Heart right ventricle (tissue), 16 donors: ENCODE data around the gene ACOT13. TPM values are rescaled to one million over a fixed set of nuclear protein-coding genes. Genes with fewer than 3 reads are reported as not detected.
"Not testable (repeated sequence)": the region's sequence is repeated elsewhere in the genome, so short reads cannot be mapped to it uniquely, and the experiment has no call there.

Experiments used
- ATAC-seq, 8 donors: fragments of 200-7000 bp; cut with Tn5 transposase; one replicate each; pipeline ENCODE4 v1.9.1; 2020; ENCODE audit warnings: mild to moderate bottlenecking in 8 of 8, moderate library complexity in 8 of 8, moderate number of reproducible peaks in 1 of 8
- DNase-seq, 2 donors: peaks; one replicate each; pipeline ENCODE4 v3.0.0-alpha.2; 2020
- H3K27ac ChIP-seq, 10 donors: fragments of 200-600 bp; sonication (generic) in 2 of 10; one replicate each; pipeline versions ENCODE4 v1.5.0 to v1.8.0; 2020 to 2022; ENCODE audit warnings: mild to moderate bottlenecking in 3 of 10
- H3K27me3 ChIP-seq, 7 donors: fragments of 200-600 bp; one replicate each; pipeline ENCODE4 v1.8.0; 2021 to 2022; ENCODE audit warnings: mild to moderate bottlenecking in 2 of 7
- H3K36me3 ChIP-seq, 9 donors: fragments of 200-600 bp; sonication (generic) in 1 of 9; one replicate each; pipeline versions ENCODE4 v1.5.0 to v1.8.0; 2020 to 2022; ENCODE audit warnings: mild to moderate bottlenecking in 2 of 9
- H3K4me1 ChIP-seq, 9 donors: fragments of 200-600 bp; sonication (generic) in 1 of 9; one replicate each; pipeline versions ENCODE4 v1.5.0 to v1.8.0; 2020 to 2022; ENCODE audit warnings: mild to moderate bottlenecking in 4 of 9
- H3K4me3 ChIP-seq, 10 donors: fragments of 200-600 bp; sonication (generic) in 2 of 10; one replicate each; pipeline versions ENCODE4 v1.5.0 to v1.8.0; 2020 to 2022; ENCODE audit warnings: mild to moderate bottlenecking in 7 of 10, moderate library complexity in 2 of 10
- H3K9me3 ChIP-seq, 11 donors: fragments of 200-600 bp in 10 of 11; sonication (generic) in 2 of 11; one replicate each; pipeline versions ENCODE4 v1.5.0 to v1.8.0; 2013 to 2022; ENCODE audit warnings: mild to moderate bottlenecking in 2 of 11, control low read depth in 1 of 11, moderate library complexity in 1 of 11
- WGBS, 2 donors: extraction: QIAGEN DNeasy Blood & Tissue Kit; methylation state at CpG; one replicate each; pipeline ENCODE4 v1.1.7; 2013; ENCODE audit warnings: inconsistent platforms in 1 of 2; 5-methylcytosine and 5-hydroxymethylcytosine counted together
- intact Hi-C, 10 donors: fragments of 100-400 bp; cut with DNase I; formaldehyde crosslinking; loops; one replicate each; pipeline versions ENCODE4 v1.11.1 to v1.14.2; 2022
- polyA plus RNA-seq, 2 donors: library from polyadenylated mRNA; stranded (reverse); fragments of 200-250 nt; gene quantifications; one replicate each; pipeline ENCODE4 v1.2.3, GENCODE V29; 2013
- total RNA-seq, 10 donors: library from RNA; stranded (reverse); fragmentation: NEBNext Ultra II Directional in 3 of 10; extraction: Animal tissue kit (Norgen Biotek cat#: 25700) in 3 of 10; gene quantifications; one replicate each; pipeline versions ENCODE4 v1.2.1 to v1.2.4, GENCODE V29; 2021 to 2023
- TF ChIP-seq, protein P1 (sequence below), 9 donors: fragments of 200-600 bp; sonication (generic) in 2 of 9; IDR thresholded peaks; one replicate each; pipeline versions ENCODE4 v1.5.0 to v1.8.0; 2021 to 2022; ENCODE audit warnings: antibody characterized with exemption in 9 of 9, mild to moderate bottlenecking in 5 of 9, moderate library complexity in 1 of 9
- donor health status: Arrhythmogenic right ventricular cardiomyopathy.
- donor health status: ischemic (EF 13 %, LVEDD 7.1; RV severe dilation, severe dysfunction).
- donor health status: healthy with polysubstance abuse.
- donor health status: DM: no; HTN: yes; CAD: no.
- donor health status: DM: no; HTN: no; CAD: no.
- donor health status: ischemic (EF 25% LVEDD 6.9; RV normal size, moderate dysfunction).
- donor health status: ischemic (EF 25% LVEDD 5.7; RV mildly dilated, moderate dysfunction).
- donor health status: healthy.
- donor health status: DM: yes; HTN: yes; CAD: no.
- donor health status: Ischemic cardiomyopathy.
- donor health status: ischemic (EF 35%, LVEDD 5.7; RV mildly dilated, moderate dysfunction).
- donor health status: nonischemic (EF 11% LVEDD 7.7; RV severe dilation, severe dysfunction).
- donor health status: DM: yes; HTN: yes; CAD: no.
- donor health status: PGD.
- donor health status: ischemic (EF 29% LVEDD 5.4; RV normal size, mild dysfunction).
- donor health status: nonischemic (EF 23%, LVEDD 6.1; RV moderate dilation, normal function).

Gene ACOT13
- total and polyA plus RNA-seq, 12 donors: 38.2 to 241 (median 56.1) TPM

DNA sequence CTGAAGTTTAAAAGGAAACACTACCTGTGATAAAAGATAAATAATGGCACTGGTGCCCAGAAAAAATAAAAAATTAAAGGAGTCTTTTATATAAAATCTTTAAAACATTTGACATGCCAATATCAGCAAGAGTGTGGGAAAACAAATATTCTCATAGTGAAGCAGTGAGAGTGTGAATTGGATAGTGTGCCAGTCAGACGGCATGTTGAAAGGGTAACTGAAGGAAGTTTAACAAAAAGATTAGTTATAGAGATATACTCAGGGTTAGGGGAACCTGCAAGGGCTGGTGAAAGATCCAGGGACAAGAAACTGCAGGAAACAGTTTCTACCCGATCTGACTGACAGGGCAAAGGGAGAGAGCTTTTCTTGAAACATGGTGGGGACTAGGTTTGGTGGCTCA is 85.6 kb downstream of the ACOT13 start:
- H3K4me1 ChIP-seq: peaks cover 0 to 27% (median 0%) of the 10 kb centered on the region in 9 donors
- no peak overlapping the region for H3K4me3 ChIP-seq
- H3K27ac ChIP-seq: no peak overlapping the region
- no peak for ATAC-seq
- H3K27me3 ChIP-seq: no peaks in the 10 kb centered on the region
- no peak for DNase-seq
- intact Hi-C loops: no loop called here
- H3K9me3 ChIP-seq: peaks cover 0 to 9% (median 0%) of the 10 kb centered on the region in 11 donors
- H3K36me3 ChIP-seq: no peaks in the 10 kb centered on the region
- 64 to 71% methylated on average over 2 of the region's 2 CpGs for WGBS, 2 donors
- TF ChIP-seq, protein P1, sequence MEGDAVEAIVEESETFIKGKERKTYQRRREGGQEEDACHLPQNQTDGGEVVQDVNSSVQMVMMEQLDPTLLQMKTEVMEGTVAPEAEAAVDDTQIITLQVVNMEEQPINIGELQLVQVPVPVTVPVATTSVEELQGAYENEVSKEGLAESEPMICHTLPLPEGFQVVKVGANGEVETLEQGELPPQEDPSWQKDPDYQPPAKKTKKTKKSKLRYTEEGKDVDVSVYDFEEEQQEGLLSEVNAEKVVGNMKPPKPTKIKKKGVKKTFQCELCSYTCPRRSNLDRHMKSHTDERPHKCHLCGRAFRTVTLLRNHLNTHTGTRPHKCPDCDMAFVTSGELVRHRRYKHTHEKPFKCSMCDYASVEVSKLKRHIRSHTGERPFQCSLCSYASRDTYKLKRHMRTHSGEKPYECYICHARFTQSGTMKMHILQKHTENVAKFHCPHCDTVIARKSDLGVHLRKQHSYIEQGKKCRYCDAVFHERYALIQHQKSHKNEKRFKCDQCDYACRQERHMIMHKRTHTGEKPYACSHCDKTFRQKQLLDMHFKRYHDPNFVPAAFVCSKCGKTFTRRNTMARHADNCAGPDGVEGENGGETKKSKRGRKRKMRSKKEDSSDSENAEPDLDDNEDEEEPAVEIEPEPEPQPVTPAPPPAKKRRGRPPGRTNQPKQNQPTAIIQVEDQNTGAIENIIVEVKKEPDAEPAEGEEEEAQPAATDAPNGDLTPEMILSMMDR (IDR thresholded peaks at IDR 0.05): no peak

DNA sequence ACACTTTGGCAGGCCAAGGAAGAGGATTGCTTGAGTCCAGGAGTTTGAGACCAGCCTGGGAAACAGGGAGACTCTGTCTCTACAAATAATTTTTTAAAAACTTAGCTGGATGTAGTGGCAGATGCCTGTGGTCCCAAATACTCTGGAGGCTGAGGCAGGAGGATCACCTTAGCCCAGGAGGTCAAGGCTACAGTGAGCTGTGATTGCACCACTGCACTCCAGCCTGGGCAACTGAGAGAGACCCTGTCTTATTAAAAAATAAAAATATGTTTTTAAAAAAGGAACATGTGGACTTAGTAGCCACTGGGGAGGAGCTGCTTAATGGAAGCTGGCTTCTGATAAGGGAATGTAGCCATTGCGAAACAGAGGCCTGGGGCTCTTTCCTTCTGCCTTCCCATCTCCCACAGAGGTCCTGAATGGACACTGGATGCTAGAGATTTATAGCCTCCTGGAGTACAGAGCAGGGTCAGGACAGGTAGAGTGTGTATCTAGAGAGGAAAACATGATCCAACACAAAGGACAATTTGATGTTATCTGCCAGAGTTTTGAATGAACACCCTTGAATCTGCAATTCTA is 86.1 kb downstream of the ACOT13 start:
- DNase-seq: no peak
- peaks cover 0 to 30% (median 0%) of the 10 kb centered on the region in 9 donors for H3K4me1 ChIP-seq
- 85 to 88% methylated on average over 1 of the region's 1 CpG for WGBS, 2 donors
- no peak for ATAC-seq
- TF ChIP-seq, protein P1 (IDR thresholded peaks at IDR 0.05): no peak
- H3K36me3 ChIP-seq: no peaks in the 10 kb centered on the region
- H3K27me3 ChIP-seq: no peaks in the 10 kb centered on the region
- no peak overlapping the region for H3K4me3 ChIP-seq
- H3K9me3 ChIP-seq: peaks cover 0 to 9% (median 0%) of the 10 kb centered on the region in 11 donors
- no peak overlapping the region for H3K27ac ChIP-seq
- intact Hi-C loops: no loop called here

DNA sequence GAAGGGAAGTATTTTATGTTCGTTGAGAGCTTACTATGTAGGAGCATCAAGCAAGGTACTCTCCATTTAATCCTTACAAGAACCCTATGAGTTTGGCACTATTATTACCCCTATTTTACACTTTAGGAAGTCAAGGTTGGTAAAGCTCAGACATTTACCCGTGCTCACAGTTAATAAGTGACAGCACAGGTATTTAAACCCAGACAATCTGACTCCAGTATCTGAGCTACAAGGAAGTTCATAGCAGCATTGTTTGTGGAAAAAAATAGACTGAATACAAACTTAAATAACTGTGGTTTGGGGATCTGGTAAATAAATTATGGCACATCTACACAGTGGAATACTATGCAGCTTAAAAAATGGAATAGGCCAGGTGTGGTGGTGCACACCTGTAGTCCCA is 86.7 kb downstream of the ACOT13 start:
- ATAC-seq: no peak
- no peaks in the 10 kb centered on the region for H3K27me3 ChIP-seq
- no peaks in the 10 kb centered on the region for H3K36me3 ChIP-seq
- intact Hi-C loops: no loop called here
- no peak for DNase-seq
- WGBS, 2 donors: 88 to 89% methylated on average over 2 of the region's 2 CpGs
- H3K4me1 ChIP-seq: peaks cover 0 to 29% (median 0%) of the 10 kb centered on the region in 9 donors
- H3K27ac ChIP-seq: no peak overlapping the region
- TF ChIP-seq, protein P1 (IDR thresholded peaks at IDR 0.05): no peak
- no peak overlapping the region for H3K4me3 ChIP-seq
- H3K9me3 ChIP-seq: peaks cover 0 to 9% (median 0%) of the 10 kb centered on the region in 11 donors

DNA sequence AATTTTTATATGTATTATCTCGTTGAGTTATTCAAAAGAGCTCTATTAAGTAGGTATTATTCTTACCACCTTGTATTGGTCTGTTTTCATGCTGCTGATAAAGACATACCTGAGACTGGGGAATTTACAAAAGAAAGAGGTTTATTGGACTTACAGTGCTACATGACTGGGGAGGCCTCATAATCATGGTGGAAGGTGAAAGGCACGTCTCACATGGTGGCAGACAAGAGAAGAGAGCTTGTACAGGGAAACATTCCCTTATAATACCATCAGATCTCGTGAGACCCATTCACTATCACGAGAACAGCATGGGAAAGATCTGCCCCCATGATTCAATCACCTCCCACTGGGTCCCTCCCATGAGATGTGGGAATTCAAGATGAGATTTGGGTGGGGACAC is 87.5 kb downstream of the ACOT13 start:
- peaks cover 0 to 21% (median 0%) of the 10 kb centered on the region in 9 donors for H3K4me1 ChIP-seq
- H3K9me3 ChIP-seq, H3K36me3 ChIP-seq, intact Hi-C loops, H3K27me3 ChIP-seq, H3K27ac ChIP-seq, ATAC-seq, DNase-seq, H3K4me3 ChIP-seq: not testable (repeated sequence)
- 86 to 88% methylated on average over 4 of the region's 4 CpGs for WGBS, 2 donors

Other genes starting within 250 kb of the ACOT13 start
- 1 to 10 TPM in 4 of 10 donors, under 1 TPM in 6; 0.59 to 1.5 (median 0.89) TPM for gene GPLD1, start 177.5 kb upstream of the ACOT13 start, total RNA-seq
- gene GPLD1, start 177.5 kb upstream of the ACOT13 start, polyA plus RNA-seq: under 1 TPM; 0.07 to 0.44 TPM
- gene ALDH5A1, start 172.1 kb upstream of the ACOT13 start, total RNA-seq: 10 to 100 TPM; 23.1 to 45.5 (median 30.0) TPM
- 1 to 10 TPM; 1.9 to 4.4 TPM for gene ALDH5A1, start 172.1 kb upstream of the ACOT13 start, polyA plus RNA-seq
- gene KIAA0319, start 20.9 kb upstream of the ACOT13 start, total RNA-seq: under 1 TPM in 5 of 10 donors, not detected in 5; 0.05 to 0.07 (median 0.05) TPM
- gene KIAA0319, start 20.9 kb upstream of the ACOT13 start, polyA plus RNA-seq: not detected
- 10 to 100 TPM; 20.0 to 30.9 (median 24.3) TPM for gene TDP2, start 178 bp upstream of the ACOT13 start, total RNA-seq
- 10 to 100 TPM; 22.6 to 29.8 TPM for gene TDP2, start 178 bp upstream of the ACOT13 start, polyA plus RNA-seq
- gene C6orf62, start 52.1 kb downstream of the ACOT13 start, total RNA-seq: 10 to 100 TPM; 35.3 to 68.3 (median 39.5) TPM
- 10 to 100 TPM; 41.5 to 64.1 TPM for gene C6orf62, start 52.1 kb downstream of the ACOT13 start, polyA plus RNA-seq
- 10 to 100 TPM in 1 of 10 donors, 1 to 10 TPM in 9; 3.1 to 10.9 (median 6.8) TPM for gene GMNN, start 107.9 kb downstream of the ACOT13 start, total RNA-seq
- 10 to 100 TPM in 1 of 2 donors, 1 to 10 TPM in 1; 6.4 to 15.6 TPM for gene GMNN, start 107.9 kb downstream of the ACOT13 start, polyA plus RNA-seq
- not detected for gene ARMH2, start 131.8 kb downstream of the ACOT13 start, total RNA-seq
- gene ARMH2, start 131.8 kb downstream of the ACOT13 start, polyA plus RNA-seq: not detected